Measurements from ENCODE around the gene LHX4.

The LHX4 gene

GRCh38 chr1:180243517-180244221 is 13.6 kb downstream of the LHX4 start:
- no peak for DNase-seq (ENCODE audit: low read depth in 2 of 2)

GRCh38 chr1:180244840-180245239 is 14.8 kb downstream of the LHX4 start:
- no peak for DNase-seq (ENCODE audit: low read depth in 2 of 2)

GRCh38 chr1:180246579-180246978 is 16.5 kb downstream of the LHX4 start:
- no peak for DNase-seq (ENCODE audit: low read depth in 2 of 2)

GRCh38 chr1:180247061-180247460 is 17.0 kb downstream of the LHX4 start:
- DNase-seq (ENCODE audit: low read depth in 2 of 2): no peak

- no peak for DNase-seq (ENCODE audit: low read depth in 2 of 2)
These were observed 17.5 kb downstream of the LHX4 start for GRCh38 chr1:180247580-180247979.

- no peak for DNase-seq (ENCODE audit: low read depth in 2 of 2)
These were observed 18.1 kb downstream of the LHX4 start for GRCh38 chr1:180248176-180248575.

GRCh38 chr1:180248731-180249681 is 18.9 kb downstream of the LHX4 start:
- DNase-seq (ENCODE audit: low read depth in 2 of 2): no peak

- DNase-seq (ENCODE audit: low read depth in 2 of 2): no peak
These were observed 19.8 kb downstream of the LHX4 start for GRCh38 chr1:180249725-180250498.

GRCh38 chr1:180250499-180250770 is 20.4 kb downstream of the LHX4 start:
- no peak for DNase-seq (ENCODE audit: low read depth in 2 of 2)

GRCh38 chr1:180250883-180251509 is 20.9 kb downstream of the LHX4 start:
- DNase-seq (ENCODE audit: low read depth in 2 of 2): no peak

- DNase-seq (ENCODE audit: low read depth in 2 of 2): no peak
These were observed 21.7 kb downstream of the LHX4 start for GRCh38 chr1:180251526-180252305.

GRCh38 chr1:180252638-180253536 is 22.8 kb downstream of the LHX4 start:
- peak; percentile 17 to 20 for DNase-seq (ENCODE audit: low read depth in 2 of 2)

- no peak for DNase-seq (ENCODE audit: low read depth in 2 of 2)
These were observed 23.8 kb downstream of the LHX4 start for GRCh38 chr1:180253585-180254495.

- no peak for DNase-seq (ENCODE audit: low read depth in 2 of 2)
These were observed 24.4 kb downstream of the LHX4 start for GRCh38 chr1:180254496-180254819.

- DNase-seq (ENCODE audit: low read depth in 2 of 2): no peak
These were observed 24.8 kb downstream of the LHX4 start for GRCh38 chr1:180254854-180255253.

- no peak for DNase-seq (ENCODE audit: low read depth in 2 of 2)
These were observed 25.7 kb downstream of the LHX4 start for GRCh38 chr1:180255536-180256340.

GRCh38 chr1:180256341-180257027 is 26.4 kb downstream of the LHX4 start:
- no peak for DNase-seq (ENCODE audit: low read depth in 2 of 2)

- no peak for DNase-seq (ENCODE audit: low read depth in 2 of 2)
These were observed 26.9 kb downstream of the LHX4 start for GRCh38 chr1:180257028-180257386.
